ENCODE results near the gene TESMIN. TPM values are rescaled to one million over a fixed set of nuclear protein-coding genes. Genes with fewer than 3 reads are reported as not detected.

The TESMIN gene
- total and polyA plus RNA-seq, 2 of the 4 experiments (the other 2 are of a cell fraction), result 0.90 to 2.2 TPM

DNA sequence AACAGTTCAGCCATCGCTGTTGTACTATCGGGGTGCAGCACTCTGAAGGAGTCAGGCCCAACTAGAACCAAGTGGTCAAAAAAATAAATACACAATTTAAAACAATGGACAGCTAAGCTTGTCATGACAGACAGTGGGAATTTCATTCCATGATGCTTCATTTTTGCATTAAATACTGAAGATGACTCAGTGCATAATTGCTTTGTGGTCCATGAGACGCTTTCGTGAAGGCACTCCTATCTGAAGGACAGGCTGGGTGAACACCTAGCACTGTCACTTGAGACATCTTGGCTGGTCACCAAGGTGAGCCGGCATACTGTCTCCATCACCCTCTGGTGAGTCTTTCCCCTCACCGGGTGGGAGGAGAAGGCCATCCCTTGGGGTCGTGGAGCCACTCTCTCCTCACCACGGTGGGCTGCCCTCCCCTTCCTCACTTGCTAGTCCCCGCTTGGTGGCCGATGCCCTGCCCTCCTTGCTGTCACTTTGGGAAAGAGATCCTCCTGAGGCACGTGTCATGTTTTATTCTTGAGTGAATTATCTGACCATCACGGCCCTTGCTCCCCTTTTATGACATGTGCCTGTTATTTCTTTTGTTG lies 4.9 kb upstream of the TESMIN start:
- H3K4me3 ChIP-seq (ENCODE audit: insufficient read depth, low read depth, low read length), result no peak overlapping the region
- no peak overlapping the region for H2BK5ac ChIP-seq (ENCODE audit: low read depth, low read length, poor library complexity, severe bottlenecking)
- H2BK15ac ChIP-seq (ENCODE audit: low read depth, low read length), result no peak overlapping the region
- no CpG with 5 or more reads among the region's 12 CpGs for WGBS, 2 experiments (ENCODE audit: extremely low coverage in 2 of 2, insufficient read length in 1 of 2)
- H4K8ac ChIP-seq (ENCODE audit: low read depth in 2 of 2, low read length in 2 of 2), result no peak overlapping the region
- no peaks in the 10 kb centered on the region for H3K27me3 ChIP-seq (ENCODE audit: control insufficient read depth, insufficient read depth, low read length)
- peaks cover 5% of the 10 kb centered on the region for H3K9me1 ChIP-seq (ENCODE audit: insufficient read depth, low read length)
- intact Hi-C loops (cut with micrococcal nuclease) (no loop called here), dilution Hi-C loops (cut with HindIII; ENCODE audit: low sequenced_read_pairs, unreplicated experiment) (no loop called here), in situ Hi-C loops (cut with MboI; ENCODE audit: low sequenced_read_pairs) (no loop called here)
- H3K27ac ChIP-seq (ENCODE audit: insufficient read depth, low read length), result no peak overlapping the region
- H2BK20ac ChIP-seq (ENCODE audit: low read depth, low read length), result no peak overlapping the region
- H3K9me3 ChIP-seq (ENCODE audit: control insufficient read depth, insufficient read depth, low read length), result no peaks in the 10 kb centered on the region
- TF ChIP-seq RAD21 (IDR thresholded peaks at IDR 0.05; ENCODE audit: low read length) (no peak), RFX5 (IDR thresholded peaks at IDR 0.05; ENCODE audit: low read depth, low read length) (no peak), RCOR1 (IDR thresholded peaks at IDR 0.05; ENCODE audit: insufficient replicate concordance, low read length) (no peak), MAFK (IDR thresholded peaks at IDR 0.05; ENCODE audit: low read depth, low read length) (no peak), CHD1 (IDR thresholded peaks at IDR 0.05; ENCODE audit: low read depth, low read length) (no peak), BHLHE40 (IDR thresholded peaks at IDR 0.05; ENCODE audit: low read depth, low read length) (no peak), SMC3 (IDR thresholded peaks at IDR 0.05; ENCODE audit: low read depth, low read length) (no peak), NFE2L2 (IDR thresholded peaks at IDR 0.05; ENCODE audit: low read depth, low read length) (no peak), POLR2A (IDR thresholded peaks at IDR 0.05; ENCODE audit: low read depth, low read length) (no peak), CEBPB (IDR thresholded peaks at IDR 0.05; ENCODE audit: low read depth, low read length) (no peak)
- TF ChIP-seq, protein P1, sequence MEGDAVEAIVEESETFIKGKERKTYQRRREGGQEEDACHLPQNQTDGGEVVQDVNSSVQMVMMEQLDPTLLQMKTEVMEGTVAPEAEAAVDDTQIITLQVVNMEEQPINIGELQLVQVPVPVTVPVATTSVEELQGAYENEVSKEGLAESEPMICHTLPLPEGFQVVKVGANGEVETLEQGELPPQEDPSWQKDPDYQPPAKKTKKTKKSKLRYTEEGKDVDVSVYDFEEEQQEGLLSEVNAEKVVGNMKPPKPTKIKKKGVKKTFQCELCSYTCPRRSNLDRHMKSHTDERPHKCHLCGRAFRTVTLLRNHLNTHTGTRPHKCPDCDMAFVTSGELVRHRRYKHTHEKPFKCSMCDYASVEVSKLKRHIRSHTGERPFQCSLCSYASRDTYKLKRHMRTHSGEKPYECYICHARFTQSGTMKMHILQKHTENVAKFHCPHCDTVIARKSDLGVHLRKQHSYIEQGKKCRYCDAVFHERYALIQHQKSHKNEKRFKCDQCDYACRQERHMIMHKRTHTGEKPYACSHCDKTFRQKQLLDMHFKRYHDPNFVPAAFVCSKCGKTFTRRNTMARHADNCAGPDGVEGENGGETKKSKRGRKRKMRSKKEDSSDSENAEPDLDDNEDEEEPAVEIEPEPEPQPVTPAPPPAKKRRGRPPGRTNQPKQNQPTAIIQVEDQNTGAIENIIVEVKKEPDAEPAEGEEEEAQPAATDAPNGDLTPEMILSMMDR (conservative IDR thresholded peaks at IDR 0.05; ENCODE audit: low read depth, low read length), result no peak
- TF ChIP-seq, protein P2, sequence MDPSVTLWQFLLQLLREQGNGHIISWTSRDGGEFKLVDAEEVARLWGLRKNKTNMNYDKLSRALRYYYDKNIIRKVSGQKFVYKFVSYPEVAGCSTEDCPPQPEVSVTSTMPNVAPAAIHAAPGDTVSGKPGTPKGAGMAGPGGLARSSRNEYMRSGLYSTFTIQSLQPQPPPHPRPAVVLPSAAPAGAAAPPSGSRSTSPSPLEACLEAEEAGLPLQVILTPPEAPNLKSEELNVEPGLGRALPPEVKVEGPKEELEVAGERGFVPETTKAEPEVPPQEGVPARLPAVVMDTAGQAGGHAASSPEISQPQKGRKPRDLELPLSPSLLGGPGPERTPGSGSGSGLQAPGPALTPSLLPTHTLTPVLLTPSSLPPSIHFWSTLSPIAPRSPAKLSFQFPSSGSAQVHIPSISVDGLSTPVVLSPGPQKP (IDR thresholded peaks at IDR 0.05; ENCODE audit: borderline replicate concordance, low read depth, low read length), result no peak
- TF ChIP-seq, protein P3, sequence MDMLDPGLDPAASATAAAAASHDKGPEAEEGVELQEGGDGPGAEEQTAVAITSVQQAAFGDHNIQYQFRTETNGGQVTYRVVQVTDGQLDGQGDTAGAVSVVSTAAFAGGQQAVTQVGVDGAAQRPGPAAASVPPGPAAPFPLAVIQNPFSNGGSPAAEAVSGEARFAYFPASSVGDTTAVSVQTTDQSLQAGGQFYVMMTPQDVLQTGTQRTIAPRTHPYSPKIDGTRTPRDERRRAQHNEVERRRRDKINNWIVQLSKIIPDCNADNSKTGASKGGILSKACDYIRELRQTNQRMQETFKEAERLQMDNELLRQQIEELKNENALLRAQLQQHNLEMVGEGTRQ (IDR thresholded peaks at IDR 0.05; ENCODE audit: low read depth, low read length), result no peak
- no peak overlapping the region for H3K56ac ChIP-seq (ENCODE audit: extremely low read depth, insufficient read depth, low read length)
- H3K4me1 ChIP-seq (ENCODE audit: control insufficient read depth, insufficient read depth, low read length), result no peaks in the 10 kb centered on the region
- BruUV-seq (replicated peaks), result TSS peak; percentile 71
- no peaks in the 10 kb centered on the region for H4K20me1 ChIP-seq (ENCODE audit: insufficient read depth, low read length)
- POLR2A ChIA-PET (ENCODE audit: unreplicated experiment), result no interaction called here
- H3K18ac ChIP-seq (ENCODE audit: low read depth, low read length), result no peak overlapping the region
- H3K9ac ChIP-seq (ENCODE audit: low read depth, low read length), result no peak overlapping the region
- no peak overlapping the region for H2AFZ ChIP-seq (replicated peaks; ENCODE audit: low read length, poor library complexity)
- no peak overlapping the region for H4K5ac ChIP-seq (ENCODE audit: low read depth, low read length)
- no peak overlapping the region for H3K23ac ChIP-seq (ENCODE audit: low read depth, low read length)
- CTCF ChIA-PET, result no interaction called here
- DNase-seq (peak; percentile 27), ATAC-seq (ENCODE audit: low read depth) (no peak)
- no peaks in the 10 kb centered on the region for H3K79me1 ChIP-seq (ENCODE audit: low read depth in 1 of 2, low read length in 2 of 2)
- no peak overlapping the region for H2BK120ac ChIP-seq (ENCODE audit: low read depth, low read length)
- H3K4me2 ChIP-seq (ENCODE audit: low read depth, low read length), result no peak overlapping the region
- H2AK9ac ChIP-seq (replicated peaks; ENCODE audit: low read depth, low read length, poor library complexity), result peak overlapping the region; percentile 33
- H2AK5ac ChIP-seq (ENCODE audit: low read depth, low read length), result no peak overlapping the region
- H3K14ac ChIP-seq (replicated peaks; ENCODE audit: low read depth, low read length), result no peak overlapping the region
- H4K91ac ChIP-seq (ENCODE audit: insufficient read depth, low read depth, low read length), result no peak overlapping the region
- H3K36me3 ChIP-seq (ENCODE audit: control insufficient read depth, insufficient read depth, low read length), result peaks cover 35% of the 10 kb centered on the region
- H3K4ac ChIP-seq (ENCODE audit: low read depth, low read length), result no peak overlapping the region

Measured in IMR-90 (cell line).